ENCODE data around the gene NDRG3. TPM values are rescaled to one million over a fixed set of nuclear protein-coding genes. Genes with fewer than 3 reads are reported as not detected.

The NDRG3 gene
- polyA plus RNA-seq, 1 donor from 2014 or later, result 61.0 TPM

DNA sequence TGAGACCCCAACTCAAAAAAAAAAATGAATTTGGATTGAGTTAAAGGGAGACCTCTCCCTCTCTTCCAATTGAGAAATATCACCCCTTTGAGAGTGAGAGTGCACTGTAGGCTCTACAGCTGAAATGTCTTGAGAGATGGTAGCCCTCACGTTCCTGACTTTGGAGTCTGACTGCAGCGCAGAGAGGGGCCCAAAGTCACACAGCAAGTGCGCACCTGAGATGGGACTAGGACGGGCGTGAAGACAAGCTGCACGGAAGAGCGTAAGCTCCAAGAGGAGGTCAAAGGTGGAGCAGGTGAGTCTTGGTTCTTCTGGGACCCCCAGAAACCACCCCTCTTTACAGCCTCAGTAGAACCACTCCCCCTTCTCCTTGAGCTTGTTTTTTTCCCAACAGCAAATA, 100.5 kb downstream of the NDRG3 start:
- H3K9ac ChIP-seq (ENCODE audit: low read length), result no peak overlapping the region
- no peak overlapping the region for H2AFZ ChIP-seq (ENCODE audit: low read depth, low read length)
- H3K9me2 ChIP-seq (ENCODE audit: insufficient read depth, low read length), result no peaks in the 10 kb centered on the region
- H3K4me2 ChIP-seq (ENCODE audit: low read length), result no peak overlapping the region
- no peaks in the 10 kb centered on the region for H4K20me1 ChIP-seq (ENCODE audit: insufficient read depth)
- no peaks in the 10 kb centered on the region for H3F3A ChIP-seq (ENCODE audit: insufficient read depth, low read length, poor library complexity, severe bottlenecking)
- no peaks in the 10 kb centered on the region for H3K9me3 ChIP-seq (ENCODE audit: low read length)
- H3K27me3 ChIP-seq (ENCODE audit: insufficient read depth, low read depth, low read length), result no peaks in the 10 kb centered on the region
- TF ChIP-seq RAD21 (conservative IDR thresholded peaks at IDR 0.05) (no peak), EP300 (conservative IDR thresholded peaks at IDR 0.05; ENCODE audit: poor library complexity, severe bottlenecking) (no peak), POLR2AphosphoS5 (IDR thresholded peaks at IDR 0.05) (no peak), MXI1 (conservative IDR thresholded peaks at IDR 0.05; ENCODE audit: poor library complexity, severe bottlenecking) (no peak), TAF1 (IDR thresholded peaks at IDR 0.05; ENCODE audit: low read depth) (no peak), EZH2 (IDR thresholded peaks at IDR 0.05; ENCODE audit: borderline replicate concordance, insufficient read depth, low read length, poor library complexity, severe bottlenecking) (no peak), SMC3 (conservative IDR thresholded peaks at IDR 0.05; ENCODE audit: poor library complexity) (no peak)
- TF ChIP-seq, protein P1, sequence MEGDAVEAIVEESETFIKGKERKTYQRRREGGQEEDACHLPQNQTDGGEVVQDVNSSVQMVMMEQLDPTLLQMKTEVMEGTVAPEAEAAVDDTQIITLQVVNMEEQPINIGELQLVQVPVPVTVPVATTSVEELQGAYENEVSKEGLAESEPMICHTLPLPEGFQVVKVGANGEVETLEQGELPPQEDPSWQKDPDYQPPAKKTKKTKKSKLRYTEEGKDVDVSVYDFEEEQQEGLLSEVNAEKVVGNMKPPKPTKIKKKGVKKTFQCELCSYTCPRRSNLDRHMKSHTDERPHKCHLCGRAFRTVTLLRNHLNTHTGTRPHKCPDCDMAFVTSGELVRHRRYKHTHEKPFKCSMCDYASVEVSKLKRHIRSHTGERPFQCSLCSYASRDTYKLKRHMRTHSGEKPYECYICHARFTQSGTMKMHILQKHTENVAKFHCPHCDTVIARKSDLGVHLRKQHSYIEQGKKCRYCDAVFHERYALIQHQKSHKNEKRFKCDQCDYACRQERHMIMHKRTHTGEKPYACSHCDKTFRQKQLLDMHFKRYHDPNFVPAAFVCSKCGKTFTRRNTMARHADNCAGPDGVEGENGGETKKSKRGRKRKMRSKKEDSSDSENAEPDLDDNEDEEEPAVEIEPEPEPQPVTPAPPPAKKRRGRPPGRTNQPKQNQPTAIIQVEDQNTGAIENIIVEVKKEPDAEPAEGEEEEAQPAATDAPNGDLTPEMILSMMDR (IDR thresholded peaks at IDR 0.05; ENCODE audit: poor library complexity, severe bottlenecking), result no peak
- TF ChIP-seq, protein P2, sequence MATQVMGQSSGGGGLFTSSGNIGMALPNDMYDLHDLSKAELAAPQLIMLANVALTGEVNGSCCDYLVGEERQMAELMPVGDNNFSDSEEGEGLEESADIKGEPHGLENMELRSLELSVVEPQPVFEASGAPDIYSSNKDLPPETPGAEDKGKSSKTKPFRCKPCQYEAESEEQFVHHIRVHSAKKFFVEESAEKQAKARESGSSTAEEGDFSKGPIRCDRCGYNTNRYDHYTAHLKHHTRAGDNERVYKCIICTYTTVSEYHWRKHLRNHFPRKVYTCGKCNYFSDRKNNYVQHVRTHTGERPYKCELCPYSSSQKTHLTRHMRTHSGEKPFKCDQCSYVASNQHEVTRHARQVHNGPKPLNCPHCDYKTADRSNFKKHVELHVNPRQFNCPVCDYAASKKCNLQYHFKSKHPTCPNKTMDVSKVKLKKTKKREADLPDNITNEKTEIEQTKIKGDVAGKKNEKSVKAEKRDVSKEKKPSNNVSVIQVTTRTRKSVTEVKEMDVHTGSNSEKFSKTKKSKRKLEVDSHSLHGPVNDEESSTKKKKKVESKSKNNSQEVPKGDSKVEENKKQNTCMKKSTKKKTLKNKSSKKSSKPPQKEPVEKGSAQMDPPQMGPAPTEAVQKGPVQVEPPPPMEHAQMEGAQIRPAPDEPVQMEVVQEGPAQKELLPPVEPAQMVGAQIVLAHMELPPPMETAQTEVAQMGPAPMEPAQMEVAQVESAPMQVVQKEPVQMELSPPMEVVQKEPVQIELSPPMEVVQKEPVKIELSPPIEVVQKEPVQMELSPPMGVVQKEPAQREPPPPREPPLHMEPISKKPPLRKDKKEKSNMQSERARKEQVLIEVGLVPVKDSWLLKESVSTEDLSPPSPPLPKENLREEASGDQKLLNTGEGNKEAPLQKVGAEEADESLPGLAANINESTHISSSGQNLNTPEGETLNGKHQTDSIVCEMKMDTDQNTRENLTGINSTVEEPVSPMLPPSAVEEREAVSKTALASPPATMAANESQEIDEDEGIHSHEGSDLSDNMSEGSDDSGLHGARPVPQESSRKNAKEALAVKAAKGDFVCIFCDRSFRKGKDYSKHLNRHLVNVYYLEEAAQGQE (IDR thresholded peaks at IDR 0.05; ENCODE audit: borderline replicate concordance), result no peak
- no peaks in the 10 kb centered on the region for H3K36me3 ChIP-seq (ENCODE audit: insufficient read depth, low read length)
- no peaks in the 10 kb centered on the region for H3K79me2 ChIP-seq (replicated peaks; ENCODE audit: insufficient read depth, low read length)
- no peak overlapping the region for H3K27ac ChIP-seq (ENCODE audit: low read length)
- no peak overlapping the region for H3K4me3 ChIP-seq (ENCODE audit: low read length)

- H3K4me2 ChIP-seq (ENCODE audit: low read length), result no peak overlapping the region
These were observed 101.2 kb downstream of the NDRG3 start for GRCh38 chr20:36644706-36645095.

More at GRCh38 chr20:36644706-36645095, 101.2 kb downstream of the NDRG3 start:
- no peaks in the 10 kb centered on the region for H3F3A ChIP-seq (ENCODE audit: insufficient read depth, low read length, poor library complexity, severe bottlenecking)
- H3K36me3 ChIP-seq (ENCODE audit: insufficient read depth, low read length), result no peaks in the 10 kb centered on the region
- no peak overlapping the region for H3K4me3 ChIP-seq (ENCODE audit: low read length)
- no peak overlapping the region for H2AFZ ChIP-seq (ENCODE audit: low read depth, low read length)
- H3K27ac ChIP-seq (ENCODE audit: low read length), result no peak overlapping the region
- no peaks in the 10 kb centered on the region for H4K20me1 ChIP-seq (ENCODE audit: insufficient read depth)
- TF ChIP-seq TAF1 (IDR thresholded peaks at IDR 0.05; ENCODE audit: low read depth) (no peak), EZH2 (IDR thresholded peaks at IDR 0.05; ENCODE audit: borderline replicate concordance, insufficient read depth, low read length, poor library complexity, severe bottlenecking) (no peak), RAD21 (conservative IDR thresholded peaks at IDR 0.05) (no peak), EP300 (conservative IDR thresholded peaks at IDR 0.05; ENCODE audit: poor library complexity, severe bottlenecking) (no peak), POLR2AphosphoS5 (IDR thresholded peaks at IDR 0.05) (no peak), MXI1 (conservative IDR thresholded peaks at IDR 0.05; ENCODE audit: poor library complexity, severe bottlenecking) (no peak), SMC3 (conservative IDR thresholded peaks at IDR 0.05; ENCODE audit: poor library complexity) (no peak)
- TF ChIP-seq, protein P2 (IDR thresholded peaks at IDR 0.05; ENCODE audit: borderline replicate concordance), result no peak
- TF ChIP-seq, protein P1 (IDR thresholded peaks at IDR 0.05; ENCODE audit: poor library complexity, severe bottlenecking), result no peak
- no peaks in the 10 kb centered on the region for H3K9me2 ChIP-seq (ENCODE audit: insufficient read depth, low read length)
- H3K9me3 ChIP-seq (ENCODE audit: low read length), result no peaks in the 10 kb centered on the region
- no peaks in the 10 kb centered on the region for H3K79me2 ChIP-seq (replicated peaks; ENCODE audit: insufficient read depth, low read length)
- H3K9ac ChIP-seq (ENCODE audit: low read length), result no peak overlapping the region
- no peaks in the 10 kb centered on the region for H3K27me3 ChIP-seq (ENCODE audit: insufficient read depth, low read depth, low read length)
